ENCODE measurements around the gene IER5.
A peak's percentile ranks its signal among the peaks of the same experiment; 100 is the strongest.

DNA sequence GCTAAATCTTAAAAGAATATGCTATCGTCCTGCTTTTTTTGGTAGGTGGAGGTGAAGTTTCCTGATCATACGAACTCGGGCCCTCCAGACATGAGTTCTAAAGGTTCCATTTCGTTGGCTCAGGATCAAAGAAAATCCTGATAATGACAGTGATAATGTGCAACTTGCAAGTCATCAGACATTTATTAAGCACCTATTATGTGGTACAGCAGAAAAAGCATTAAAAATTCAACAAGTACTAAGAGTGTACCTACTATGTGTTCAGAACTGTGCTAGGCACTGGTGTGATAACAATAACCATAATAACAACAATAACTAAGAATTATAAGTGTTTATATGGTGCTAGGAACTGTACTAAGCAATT, 3.9 kb upstream of the IER5 start:
- TF ChIP-seq, protein P1, sequence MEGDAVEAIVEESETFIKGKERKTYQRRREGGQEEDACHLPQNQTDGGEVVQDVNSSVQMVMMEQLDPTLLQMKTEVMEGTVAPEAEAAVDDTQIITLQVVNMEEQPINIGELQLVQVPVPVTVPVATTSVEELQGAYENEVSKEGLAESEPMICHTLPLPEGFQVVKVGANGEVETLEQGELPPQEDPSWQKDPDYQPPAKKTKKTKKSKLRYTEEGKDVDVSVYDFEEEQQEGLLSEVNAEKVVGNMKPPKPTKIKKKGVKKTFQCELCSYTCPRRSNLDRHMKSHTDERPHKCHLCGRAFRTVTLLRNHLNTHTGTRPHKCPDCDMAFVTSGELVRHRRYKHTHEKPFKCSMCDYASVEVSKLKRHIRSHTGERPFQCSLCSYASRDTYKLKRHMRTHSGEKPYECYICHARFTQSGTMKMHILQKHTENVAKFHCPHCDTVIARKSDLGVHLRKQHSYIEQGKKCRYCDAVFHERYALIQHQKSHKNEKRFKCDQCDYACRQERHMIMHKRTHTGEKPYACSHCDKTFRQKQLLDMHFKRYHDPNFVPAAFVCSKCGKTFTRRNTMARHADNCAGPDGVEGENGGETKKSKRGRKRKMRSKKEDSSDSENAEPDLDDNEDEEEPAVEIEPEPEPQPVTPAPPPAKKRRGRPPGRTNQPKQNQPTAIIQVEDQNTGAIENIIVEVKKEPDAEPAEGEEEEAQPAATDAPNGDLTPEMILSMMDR (conservative IDR thresholded peaks at IDR 0.05), result 0 out of 2 replicates have a peak, but pooled peaks have one; percentile 1
- TF ChIP-seq EZH2 (IDR thresholded peaks at IDR 0.05; ENCODE audit: low read depth), result no peak

All from PC-9 (cell line).